Left kidney (tissue), 2 donors: Measurements from ENCODE around the gene CCDC195. TPM values are rescaled to one million over a fixed set of nuclear protein-coding genes. Genes with fewer than 3 reads are reported as not detected.
"Not testable (repeated sequence)": the region's sequence is repeated elsewhere in the genome, so short reads cannot be mapped to it uniquely, and the experiment has no call there.

Experiments
- DNase-seq: peaks from one replicate; pipeline ENCODE4 v3.0.0-alpha.2; 2013
- polyA plus RNA-seq: library from polyadenylated mRNA; unstranded; fragments of 120-200 nt; gene quantifications from one replicate; pipeline ENCODE4 v1.2.1, GENCODE V29; 2013; ENCODE audit not compliant: insufficient read length

CCDC195 gene
- polyA plus RNA-seq, 1 donor, result not detected

GRCh38 chr2:224690868-224691267, 25.3 kb downstream of the CCDC195 start:
- DNase-seq, result no peak

- DNase-seq, result no peak
Observed at GRCh38 chr2:224689539-224689938, 26.6 kb downstream of the CCDC195 start.

GRCh38 chr2:224688997-224689396, 27.2 kb downstream of the CCDC195 start:
- DNase-seq, result no peak

- DNase-seq, result no peak
Observed at GRCh38 chr2:224687156-224687555, 29.0 kb downstream of the CCDC195 start.

- no peak for DNase-seq
Observed at GRCh38 chr2:224685121-224685520, 31.0 kb downstream of the CCDC195 start.

GRCh38 chr2:224682134-224682533, 34.0 kb downstream of the CCDC195 start:
- DNase-seq, result no peak

GRCh38 chr2:224671731-224672130, 44.4 kb downstream of the CCDC195 start:
- no peak for DNase-seq

- DNase-seq, result no peak
Observed at GRCh38 chr2:224670203-224670602, 46.0 kb downstream of the CCDC195 start.

GRCh38 chr2:224669449-224669848, 46.7 kb downstream of the CCDC195 start:
- DNase-seq, result no peak

- no peak for DNase-seq
Observed at GRCh38 chr2:224668123-224668909, 47.8 kb downstream of the CCDC195 start.

- DNase-seq, result no peak
Observed at GRCh38 chr2:224666951-224667553, 49.1 kb downstream of the CCDC195 start.

- not testable (repeated sequence) for DNase-seq
Observed at GRCh38 chr2:224663322-224663721, 52.8 kb downstream of the CCDC195 start.

GRCh38 chr2:224661708-224662107, 54.5 kb downstream of the CCDC195 start:
- DNase-seq, result not testable (repeated sequence)

- DNase-seq, result no peak
Observed at GRCh38 chr2:224659714-224660113, 56.5 kb downstream of the CCDC195 start.

GRCh38 chr2:224658780-224659405, 57.3 kb downstream of the CCDC195 start:
- DNase-seq, result no peak

GRCh38 chr2:224657349-224657748, 58.8 kb downstream of the CCDC195 start:
- DNase-seq, result no peak

- no peak for DNase-seq
Observed at GRCh38 chr2:224655006-224655537, 61.1 kb downstream of the CCDC195 start.

Other genes with a start within 250 kb of the CCDC195 start
- 136 TPM for gene CUL3, start 131.0 kb downstream of the CCDC195 start, polyA plus RNA-seq